Osteoblast (primary cell): ENCODE data around the gene NDUFAF2. TPM values are rescaled to one million over a fixed set of nuclear protein-coding genes. Genes with fewer than 3 reads are reported as not detected.

Experiments
- DNase-seq: peaks from one replicate; pipeline ENCODE4 v3.0.0; 2011; ENCODE audit warnings: low spot score, mixed read lengths; ENCODE audit not compliant: insufficient read length; ENCODE audit errors: missing footprints
- H2AFZ ChIP-seq: 2 replicates; pipeline ENCODE4 v1.6.0; 2011; ENCODE audit warnings: mild to moderate bottlenecking, low read length
- H3K27ac ChIP-seq: 2 replicates; pipeline ENCODE4 v1.5.1; 2011; ENCODE audit warnings: mild to moderate bottlenecking, low read depth, low read length, moderate library complexity
- H3K27me3 ChIP-seq: 2 replicates; pipeline ENCODE4 v1.6.0; 2012; ENCODE audit warnings: mild to moderate bottlenecking, control low read depth, inconsistent platforms, low read length, moderate library complexity; ENCODE audit not compliant: insufficient read depth
- H3K36me3 ChIP-seq: 2 replicates; pipeline ENCODE4 v1.5.1; 2011; ENCODE audit warnings: mild to moderate bottlenecking, low read length, control low read depth, moderate library complexity; ENCODE audit not compliant: insufficient read depth
- H3K4me1 ChIP-seq: 2 replicates; pipeline ENCODE4 v1.5.1; 2011; ENCODE audit warnings: mild to moderate bottlenecking, low read length, control low read depth, moderate library complexity; ENCODE audit not compliant: insufficient read depth
- H3K4me2 ChIP-seq: 2 replicates; pipeline ENCODE4 v1.6.0; 2011; ENCODE audit warnings: mild to moderate bottlenecking, low read length; ENCODE audit not compliant: insufficient read depth
- H3K4me3 ChIP-seq: fragments of 200-600 bp; sonication (generic); 3 replicates; pipeline ENCODE4 v1.5.1; 2012; ENCODE audit warnings: mild to moderate bottlenecking, low read length, inconsistent platforms; ENCODE audit not compliant: insufficient read depth
- H3K79me2 ChIP-seq: 2 replicates; pipeline ENCODE4 v1.6.0; 2012; ENCODE audit warnings: mild to moderate bottlenecking, low read length, control low read depth, inconsistent platforms; ENCODE audit not compliant: insufficient read depth
- H3K9me3 ChIP-seq: 2 replicates; pipeline ENCODE4 v1.5.1; 2011; ENCODE audit warnings: low read depth, low read length, control low read depth
- H4K20me1 ChIP-seq: 2 replicates; pipeline ENCODE4 v1.6.0; 2012; ENCODE audit warnings: mild to moderate bottlenecking, low read length, control low read depth; ENCODE audit not compliant: insufficient read depth
- total RNA-seq: library from RNA; depleted of rRNA; stranded (reverse); fragments of >200 nt; gene quantifications from 2 replicates; pipeline ENCODE4 v1.2.3, GENCODE V29; 2012
- TF ChIP-seq, protein P1 (sequence below): IDR thresholded peaks from 2 replicates; pipeline ENCODE4 v1.5.1; 2011; ENCODE audit warnings: mild to moderate bottlenecking, low read depth, low read length, moderate library complexity; ENCODE audit errors: extremely low read depth

Gene NDUFAF2
- total RNA-seq, 1 donor: 22.1 TPM

DNA sequence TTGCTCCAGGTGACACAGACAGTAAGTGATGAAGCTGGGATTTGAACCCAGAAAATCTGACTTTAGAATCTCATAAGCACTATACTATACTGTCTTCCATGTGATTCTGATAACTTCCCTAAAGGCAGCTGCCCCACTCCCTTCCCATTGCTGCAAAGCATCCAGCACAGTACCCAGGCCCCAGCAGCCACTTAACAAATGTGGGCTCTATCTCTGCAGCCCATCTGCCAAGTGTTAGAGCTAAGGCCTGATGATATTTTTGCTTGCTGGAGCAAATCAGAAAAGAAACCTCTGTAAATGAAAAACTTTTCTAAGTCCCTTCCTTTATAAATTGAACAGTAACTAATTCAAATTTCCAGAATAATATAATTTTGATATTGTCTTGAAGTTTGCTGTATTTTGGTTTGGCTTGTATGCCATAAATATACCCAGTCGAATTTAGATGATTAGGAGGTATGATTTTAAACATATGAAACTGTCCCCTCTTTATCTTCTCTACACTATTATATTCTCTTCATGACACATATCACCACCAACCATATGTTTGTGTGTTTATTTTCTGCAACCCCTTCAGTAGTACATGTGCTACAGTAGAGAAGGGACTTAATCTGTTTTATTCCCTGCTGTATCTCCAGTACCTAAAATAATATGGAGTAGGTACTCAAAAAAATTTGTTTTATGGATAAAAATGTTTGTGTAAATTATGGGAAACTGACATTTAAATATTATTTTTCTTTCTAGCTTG lies 153.4 kb downstream of the NDUFAF2 start:
- H3K27me3 ChIP-seq: no peaks in the 10 kb centered on the region
- H2AFZ ChIP-seq: no peak overlapping the region
- H3K4me2 ChIP-seq: no peak overlapping the region
- no peak for DNase-seq
- H3K4me3 ChIP-seq: no peak overlapping the region
- H3K79me2 ChIP-seq: no peaks in the 10 kb centered on the region
- peaks cover 3% of the 10 kb centered on the region for H4K20me1 ChIP-seq
- H3K9me3 ChIP-seq: no peaks in the 10 kb centered on the region
- no peaks in the 10 kb centered on the region for H3K4me1 ChIP-seq
- peaks cover 12% of the 10 kb centered on the region for H3K36me3 ChIP-seq
- H3K27ac ChIP-seq: no peak overlapping the region
- TF ChIP-seq, protein P1, sequence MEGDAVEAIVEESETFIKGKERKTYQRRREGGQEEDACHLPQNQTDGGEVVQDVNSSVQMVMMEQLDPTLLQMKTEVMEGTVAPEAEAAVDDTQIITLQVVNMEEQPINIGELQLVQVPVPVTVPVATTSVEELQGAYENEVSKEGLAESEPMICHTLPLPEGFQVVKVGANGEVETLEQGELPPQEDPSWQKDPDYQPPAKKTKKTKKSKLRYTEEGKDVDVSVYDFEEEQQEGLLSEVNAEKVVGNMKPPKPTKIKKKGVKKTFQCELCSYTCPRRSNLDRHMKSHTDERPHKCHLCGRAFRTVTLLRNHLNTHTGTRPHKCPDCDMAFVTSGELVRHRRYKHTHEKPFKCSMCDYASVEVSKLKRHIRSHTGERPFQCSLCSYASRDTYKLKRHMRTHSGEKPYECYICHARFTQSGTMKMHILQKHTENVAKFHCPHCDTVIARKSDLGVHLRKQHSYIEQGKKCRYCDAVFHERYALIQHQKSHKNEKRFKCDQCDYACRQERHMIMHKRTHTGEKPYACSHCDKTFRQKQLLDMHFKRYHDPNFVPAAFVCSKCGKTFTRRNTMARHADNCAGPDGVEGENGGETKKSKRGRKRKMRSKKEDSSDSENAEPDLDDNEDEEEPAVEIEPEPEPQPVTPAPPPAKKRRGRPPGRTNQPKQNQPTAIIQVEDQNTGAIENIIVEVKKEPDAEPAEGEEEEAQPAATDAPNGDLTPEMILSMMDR: no peak

DNA sequence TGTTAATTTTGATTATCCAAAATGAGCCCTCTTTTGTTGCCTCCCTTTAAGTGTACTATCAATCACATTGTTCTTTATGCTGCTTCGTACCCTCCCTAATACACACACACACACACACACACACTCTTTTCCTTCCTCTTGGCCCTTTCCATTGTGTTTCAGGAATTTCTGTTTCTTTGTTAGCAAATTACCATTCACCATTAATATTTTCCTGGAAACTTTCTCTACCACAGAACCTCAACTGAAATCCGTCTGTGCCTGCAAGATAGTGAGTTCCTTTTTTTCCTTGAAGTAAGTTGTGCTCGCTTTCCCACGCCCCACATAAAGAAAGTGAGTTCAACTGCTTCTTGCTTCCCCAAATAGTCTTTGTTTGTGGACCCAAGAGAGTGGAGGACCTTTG lies 155.4 kb downstream of the NDUFAF2 start:
- H3K4me1 ChIP-seq: no peaks in the 10 kb centered on the region
- no peak overlapping the region for H3K27ac ChIP-seq
- no peaks in the 10 kb centered on the region for H3K27me3 ChIP-seq
- DNase-seq: no peak
- TF ChIP-seq, protein P1: no peak
- no peaks in the 10 kb centered on the region for H3K9me3 ChIP-seq
- H4K20me1 ChIP-seq: peaks cover 3% of the 10 kb centered on the region
- no peak overlapping the region for H2AFZ ChIP-seq
- H3K4me2 ChIP-seq: no peak overlapping the region
- no peak overlapping the region for H3K4me3 ChIP-seq
- peaks cover 12% of the 10 kb centered on the region for H3K36me3 ChIP-seq
- no peaks in the 10 kb centered on the region for H3K79me2 ChIP-seq

DNA sequence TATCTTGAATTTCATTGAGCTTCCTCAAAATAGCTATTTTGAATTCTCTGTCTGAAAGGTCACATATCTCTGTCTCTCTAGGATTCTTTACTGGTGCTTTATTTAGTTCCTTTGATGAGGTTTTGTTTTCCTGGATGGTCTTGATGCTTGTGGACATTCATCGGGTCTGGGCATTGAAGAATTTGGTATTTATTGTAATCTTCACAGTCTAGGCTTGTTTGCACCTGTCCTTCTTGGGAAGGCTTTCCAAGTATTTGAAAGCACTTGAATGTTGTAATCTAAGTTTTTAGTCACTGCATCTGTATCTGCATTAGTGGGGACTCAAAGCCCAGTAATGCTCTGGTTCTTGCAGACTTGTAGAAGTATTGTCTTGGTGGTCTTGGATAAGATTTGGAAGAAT lies 169.4 kb downstream of the NDUFAF2 start:
- Histone ChIP-seq H2AFZ (no peak overlapping the region), H3K9me3 (no peaks in the 10 kb centered on the region), H4K20me1 (no peaks in the 10 kb centered on the region), H3K36me3 (no peaks in the 10 kb centered on the region), H3K4me3 (no peak overlapping the region), H3K4me2 (no peak overlapping the region), H3K4me1 (no peaks in the 10 kb centered on the region), H3K79me2 (no peaks in the 10 kb centered on the region), H3K27ac (no peak overlapping the region), H3K27me3 (no peaks in the 10 kb centered on the region)
- TF ChIP-seq, protein P1: no peak
- DNase-seq: no peak

DNA sequence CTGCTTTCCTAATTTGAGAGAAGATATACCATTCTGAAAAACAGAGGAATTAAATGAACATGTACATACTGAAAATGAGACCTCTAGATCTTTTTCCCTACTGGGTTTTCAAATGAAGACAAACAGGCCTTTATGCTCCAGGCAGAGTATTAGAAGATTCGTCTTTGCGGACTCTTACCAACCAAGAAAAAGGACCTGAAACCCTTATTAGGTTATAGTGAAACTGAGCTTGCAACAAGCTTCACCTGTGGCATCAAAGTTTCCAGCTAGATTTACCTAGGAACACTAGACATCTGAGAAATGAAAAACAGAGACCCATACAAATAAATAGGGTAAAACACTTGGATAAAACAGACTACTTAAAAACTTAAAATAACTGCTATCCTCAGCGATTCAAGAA lies 171.0 kb downstream of the NDUFAF2 start:
- Histone ChIP-seq H3K4me1 (no peaks in the 10 kb centered on the region), H3K36me3 (no peaks in the 10 kb centered on the region), H3K4me3 (no peak overlapping the region), H3K27me3 (no peaks in the 10 kb centered on the region), H3K9me3 (no peaks in the 10 kb centered on the region), H3K27ac (no peak overlapping the region), H3K4me2 (no peak overlapping the region), H4K20me1 (no peaks in the 10 kb centered on the region), H2AFZ (no peak overlapping the region), H3K79me2 (no peaks in the 10 kb centered on the region)
- DNase-seq: no peak
- TF ChIP-seq, protein P1: no peak
